Placental pericyte (primary cell): Measurements from ENCODE around the gene SGPL1. TPM values are rescaled to one million over a fixed set of nuclear protein-coding genes. Genes with fewer than 3 reads are reported as not detected.

Experiments
- small RNA-seq: library from RNA; depleted of rRNA; stranded (forward); fragments of <200 nt; gene quantifications from one replicate; pipeline ENCODE3, GENCODE V24; 2012; ENCODE audit warnings: low replicate concordance
- total RNA-seq: library from RNA; depleted of rRNA; stranded (reverse); fragments of >200 nt; gene quantifications from 2 replicates; pipeline ENCODE4 v1.2.3, GENCODE V29; 2012

The SGPL1 gene
- total RNA-seq: 43.8 and 56.0 TPM in 2 replicates

GRCh38 chr10:70815504-70816219 is at the start of gene SGPL1:
Gene SGPL1, plus strand, starts transcription at chr10:70815948. Its CDS starts 906 bp downstream, at chr10:70816854.

GRCh38 chr10:70785190-70785589 is 30.6 kb upstream of the SGPL1 start, which contains the start of gene TBATA:
Gene TBATA, minus strand, starts transcription at chr10:70785377. Its CDS starts 1,998 bp downstream, at chr10:70783379.

DNA sequence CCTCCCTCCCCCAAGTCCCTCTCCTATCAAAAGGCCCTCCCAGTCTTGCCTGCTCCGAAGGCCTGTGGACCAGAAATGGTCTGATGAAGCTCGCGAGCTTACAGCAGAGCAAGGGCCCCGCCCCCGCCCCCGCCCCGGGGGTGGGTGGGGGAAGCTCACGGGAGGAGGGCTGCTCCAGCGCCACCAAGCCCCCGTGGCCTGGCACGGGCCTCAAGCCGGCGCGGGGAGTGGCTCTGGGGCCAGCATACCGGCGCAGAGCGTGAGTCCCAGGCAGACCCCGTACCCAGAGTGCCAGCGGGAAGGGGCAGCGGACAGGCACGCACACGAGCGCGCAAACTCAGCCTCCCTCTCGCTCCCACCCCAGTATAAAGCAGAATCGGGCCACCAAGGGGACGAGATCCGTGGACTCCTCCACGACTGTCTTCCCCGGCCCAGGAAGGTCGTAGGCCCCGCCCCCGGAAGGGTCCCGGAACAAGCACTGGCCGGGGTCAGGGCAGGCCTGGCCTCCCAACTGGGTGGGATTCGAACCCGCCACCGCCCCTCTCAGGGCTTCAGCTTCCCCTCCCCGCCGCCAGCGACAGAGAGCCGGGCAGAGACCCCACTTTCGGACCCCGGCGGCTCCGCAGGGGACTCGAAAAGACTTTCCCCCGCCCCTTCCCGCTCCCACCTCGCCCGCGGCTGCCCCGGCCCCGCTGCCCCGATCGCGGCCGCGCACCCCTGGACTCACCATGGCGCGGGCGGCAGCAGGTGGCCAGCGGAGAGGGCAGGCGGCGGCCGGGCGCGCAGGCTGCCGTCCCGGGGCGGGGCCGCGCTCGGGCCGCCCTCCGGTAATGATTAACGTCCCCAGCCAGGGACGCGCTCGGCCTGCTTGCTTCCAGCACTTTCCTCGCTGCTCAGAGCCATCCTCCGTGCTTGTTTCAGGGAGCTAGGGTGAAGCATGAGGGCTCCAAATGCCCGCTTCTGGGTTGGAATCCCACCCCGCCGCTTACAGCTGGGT is 72.4 kb downstream of the SGPL1 start, which contains the start of gene PCBD1:
TSS of gene PCBD1 (minus strand) at position 762 of the 997 bp plus-strand sequence. CDS start at position 730, 32 bp downstream.

Small RNAs within 50 kb of the gene (small RNA-seq; reads per million reads assigned to genes)
- gene RPS26P40: not detected

Other genes with a start within 250 kb of the SGPL1 start
- not detected in 2 replicates for gene PRF1, start 213.2 kb upstream of the SGPL1 start, total RNA-seq
- gene ADAMTS14, start 143.4 kb upstream of the SGPL1 start, total RNA-seq: 2.2 and 12.5 TPM in 2 replicates
- not detected in 2 replicates for gene TBATA, start 30.6 kb upstream of the SGPL1 start, total RNA-seq
- 24.8 and 30.2 TPM in 2 replicates for gene PCBD1, start 72.6 kb downstream of the SGPL1 start, total RNA-seq